NCI-H1048 (cell line): Measurements from ENCODE around the gene NR0B2.
"Not testable (repeated sequence)": the region's sequence is repeated elsewhere in the genome, so short reads cannot be mapped to it uniquely, and the experiment has no call there.

ENCODE experiments used
- DNase-seq: peaks from one replicate; lab custom pipeline; 2025; lab: John Stamatoyannopoulos, UW

NR0B2 gene, protein sequence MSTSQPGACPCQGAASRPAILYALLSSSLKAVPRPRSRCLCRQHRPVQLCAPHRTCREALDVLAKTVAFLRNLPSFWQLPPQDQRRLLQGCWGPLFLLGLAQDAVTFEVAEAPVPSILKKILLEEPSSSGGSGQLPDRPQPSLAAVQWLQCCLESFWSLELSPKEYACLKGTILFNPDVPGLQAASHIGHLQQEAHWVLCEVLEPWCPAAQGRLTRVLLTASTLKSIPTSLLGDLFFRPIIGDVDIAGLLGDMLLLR

DNA sequence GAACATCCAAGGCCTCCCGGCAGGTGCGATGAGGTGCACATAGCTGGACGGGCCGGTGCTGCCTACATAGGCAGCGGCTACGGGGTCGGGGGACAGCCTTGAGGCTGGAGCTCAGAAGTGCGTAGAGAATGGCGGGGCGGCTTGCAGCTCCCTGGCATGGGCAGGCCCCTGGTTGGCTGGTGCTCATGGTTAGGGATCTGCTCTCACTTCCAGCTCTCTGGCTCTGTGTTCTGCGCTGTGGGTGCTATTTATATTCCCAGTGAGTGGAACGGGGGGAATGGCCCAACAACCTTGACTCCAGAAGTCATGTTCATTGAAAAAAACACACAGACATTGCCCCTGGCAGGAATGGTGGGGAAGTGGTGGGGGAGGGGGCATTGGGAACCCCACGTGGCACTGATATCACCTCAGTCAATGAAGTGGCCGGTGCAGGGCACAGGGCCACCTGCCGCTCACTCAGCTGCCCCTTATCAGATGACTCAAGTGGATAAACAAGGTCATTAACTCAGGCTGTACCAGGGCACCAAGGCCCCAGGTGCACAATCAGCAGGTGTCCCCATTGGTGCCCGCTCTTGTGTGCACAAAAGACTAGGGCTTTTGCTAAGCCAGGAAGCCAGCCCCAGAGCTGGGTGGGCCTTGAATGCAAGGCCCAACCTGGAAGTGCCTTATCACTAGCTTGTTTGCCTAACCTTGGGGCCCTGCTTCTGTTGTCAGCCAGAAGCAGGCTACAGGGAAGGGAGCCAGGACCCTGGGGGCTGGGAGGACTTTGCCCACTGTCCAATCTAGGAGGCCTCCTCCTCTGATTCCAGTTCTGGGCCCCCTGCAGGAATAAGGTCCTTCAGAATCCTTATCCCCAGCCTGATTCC lies at the start of gene NR0B2:
NR0B2 (minus strand) TSS at position 222 of the 866 bp plus-strand sequence; CDS start at position 187, 35 bp downstream.
- DNase-seq: no peak

DNA sequence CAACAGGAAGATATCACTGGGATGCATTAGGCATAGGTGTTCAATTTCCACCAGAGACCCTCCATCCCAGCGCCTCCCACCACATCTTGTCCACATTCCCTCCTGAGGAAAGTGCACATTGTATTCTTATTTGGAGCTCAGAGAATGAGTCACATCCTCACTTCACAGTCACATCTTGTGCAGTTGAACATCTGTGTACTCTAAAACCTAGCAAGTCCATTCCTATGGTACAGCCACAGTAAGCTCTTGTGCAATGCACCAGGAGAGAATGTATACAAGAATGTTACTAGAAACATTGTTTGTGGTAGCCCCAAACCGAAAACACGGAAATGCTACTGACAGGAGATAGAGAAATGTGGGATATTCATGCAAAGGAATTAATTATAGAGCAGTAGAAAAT lies 48.1 kb upstream of the NR0B2 start:
- DNase-seq: no peak

DNA sequence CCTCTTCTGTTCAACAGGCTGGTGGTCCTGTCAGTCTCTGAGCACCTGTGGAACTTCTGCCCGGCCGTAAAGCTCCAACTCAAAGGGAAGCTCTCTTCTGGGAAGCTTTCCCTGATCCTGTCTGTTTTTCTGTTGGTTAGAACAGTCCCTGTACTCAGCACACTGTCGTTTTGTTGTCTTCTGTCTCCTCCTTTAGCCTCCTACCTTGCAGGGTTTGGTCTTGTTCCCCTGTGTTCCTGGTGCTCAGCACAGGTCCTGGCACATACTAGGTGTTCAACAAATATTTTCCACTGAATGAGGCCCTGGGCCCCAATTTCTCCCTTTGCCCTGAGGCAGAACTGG lies 46.8 kb upstream of the NR0B2 start:
- no peak for DNase-seq

DNA sequence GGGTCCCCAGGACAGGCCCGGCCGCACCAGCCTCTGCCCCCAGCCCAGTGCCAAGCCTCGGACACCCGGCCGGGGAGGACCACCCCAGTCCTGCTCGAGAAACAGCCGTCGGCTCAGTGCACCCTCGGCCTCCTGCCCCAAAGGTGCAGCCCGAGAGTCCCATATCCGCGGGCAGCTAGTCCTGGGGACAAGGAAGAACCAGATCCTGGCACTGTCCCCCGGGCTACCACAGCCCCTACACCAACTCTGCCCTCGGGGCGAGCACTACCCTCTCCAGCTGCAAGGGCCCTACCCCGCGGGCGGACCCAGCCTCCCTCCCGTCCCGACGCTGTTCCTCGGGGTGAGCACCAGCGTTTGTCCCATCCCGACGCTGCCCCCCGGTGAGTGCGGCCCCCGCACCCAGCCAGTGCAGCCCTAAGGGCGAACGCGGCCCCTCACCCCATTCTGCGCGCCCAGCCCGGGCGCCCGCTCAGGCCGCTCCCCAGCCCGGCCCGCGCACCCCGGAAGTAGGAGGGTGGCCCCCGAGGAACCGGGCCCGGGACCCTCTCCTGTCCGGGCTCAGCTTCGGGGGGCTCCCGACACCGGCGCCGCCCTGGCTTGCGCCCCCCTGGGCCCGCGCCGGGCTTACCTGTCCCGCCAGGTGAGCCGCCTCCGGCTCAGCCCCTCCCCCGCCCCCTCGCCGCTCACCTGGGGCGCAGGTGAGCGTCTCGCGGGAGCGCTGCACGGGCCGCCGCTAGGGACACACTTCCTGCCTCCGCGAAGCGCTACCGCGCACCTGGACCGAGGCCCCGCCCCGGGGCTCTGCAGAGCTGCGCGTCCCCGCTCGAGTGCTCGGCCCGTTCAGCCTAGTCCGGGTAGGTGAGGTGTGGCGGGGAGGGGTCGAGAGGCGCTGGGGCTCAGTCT lies 46.2 kb upstream of the NR0B2 start, which contains the start of gene KDF1:
KDF1 (minus strand) TSS at position 747 of the 903 bp plus-strand sequence. CDS start 8,088 bp downstream, outside the sequence.
- DNase-seq: peak; percentile 56

DNA sequence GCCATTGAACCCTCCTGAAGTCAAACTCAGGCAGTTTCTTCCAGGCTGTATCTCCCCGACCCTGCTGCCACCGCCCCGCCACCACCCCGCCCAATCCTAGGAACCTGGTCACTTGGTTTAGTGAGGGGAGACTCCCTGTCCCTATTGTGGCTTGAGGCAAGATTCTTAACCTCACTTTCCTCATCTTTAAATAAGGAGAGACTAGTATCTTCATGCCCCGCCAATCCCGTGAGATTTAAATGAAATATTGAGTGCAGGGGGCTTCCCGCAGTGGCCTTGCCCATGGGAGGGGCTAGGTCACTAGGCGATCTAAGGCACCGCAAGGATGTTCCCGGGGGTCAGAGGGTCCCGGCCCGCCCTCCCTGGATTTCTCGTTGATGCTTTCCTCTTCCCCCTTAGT lies 45.5 kb upstream of the NR0B2 start:
- DNase-seq: no peak

DNA sequence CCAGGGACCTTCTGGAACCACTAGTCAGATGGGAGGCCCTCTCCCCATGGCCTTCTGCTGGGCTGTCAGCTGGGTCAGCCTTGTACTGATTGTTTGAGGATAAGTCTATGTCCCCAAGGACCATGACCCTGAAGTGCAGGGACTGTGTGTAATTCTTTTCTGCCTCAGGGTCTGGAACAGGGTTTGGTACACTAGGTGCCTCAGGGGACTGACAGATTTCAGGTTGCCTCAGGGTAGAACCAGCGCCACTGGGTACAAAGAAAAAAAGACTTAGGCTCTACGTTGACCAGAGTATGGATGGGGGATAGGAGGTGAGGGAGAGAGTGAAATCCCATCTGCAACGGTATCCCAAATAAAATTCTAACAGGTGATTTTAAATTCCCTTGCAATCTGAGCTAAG lies 43.5 kb upstream of the NR0B2 start:
- DNase-seq: no peak

DNA sequence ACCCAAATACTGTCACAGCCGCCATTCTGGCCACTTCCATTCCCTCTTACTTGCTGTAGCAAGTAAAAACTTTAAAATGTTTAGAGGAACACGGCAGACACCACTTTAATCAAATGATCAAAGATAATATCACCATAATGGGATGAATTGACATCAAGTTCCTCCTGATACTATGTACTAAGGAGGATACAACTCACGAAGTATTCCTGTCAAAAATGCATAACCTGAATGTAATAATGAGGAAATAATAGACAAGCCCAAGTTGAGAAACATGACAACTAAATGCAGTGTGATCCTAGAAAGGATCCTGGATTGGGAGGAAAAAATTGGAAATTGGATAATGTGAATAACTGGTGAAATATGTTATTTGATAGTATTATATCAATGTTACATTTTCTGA lies 42.5 kb upstream of the NR0B2 start:
- no peak for DNase-seq

DNA sequence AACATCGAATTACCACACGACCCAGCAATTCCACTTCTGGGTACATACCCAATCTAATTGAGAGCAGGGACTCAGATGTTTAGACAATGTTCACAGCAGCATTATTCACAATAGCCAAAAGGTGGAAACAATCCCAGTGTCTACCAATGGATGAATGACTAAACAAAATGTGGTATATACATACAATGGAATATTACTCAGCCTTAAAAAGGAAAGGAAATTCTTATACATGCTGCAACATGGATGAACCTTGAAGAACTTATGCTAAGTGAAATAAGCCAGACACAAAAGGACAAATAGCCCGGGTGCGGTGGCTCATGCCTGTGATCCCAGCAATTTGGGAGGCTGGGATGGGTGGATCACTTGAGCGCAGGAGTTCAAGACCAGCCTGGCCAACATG lies 39.6 kb upstream of the NR0B2 start:
- no peak for DNase-seq

DNA sequence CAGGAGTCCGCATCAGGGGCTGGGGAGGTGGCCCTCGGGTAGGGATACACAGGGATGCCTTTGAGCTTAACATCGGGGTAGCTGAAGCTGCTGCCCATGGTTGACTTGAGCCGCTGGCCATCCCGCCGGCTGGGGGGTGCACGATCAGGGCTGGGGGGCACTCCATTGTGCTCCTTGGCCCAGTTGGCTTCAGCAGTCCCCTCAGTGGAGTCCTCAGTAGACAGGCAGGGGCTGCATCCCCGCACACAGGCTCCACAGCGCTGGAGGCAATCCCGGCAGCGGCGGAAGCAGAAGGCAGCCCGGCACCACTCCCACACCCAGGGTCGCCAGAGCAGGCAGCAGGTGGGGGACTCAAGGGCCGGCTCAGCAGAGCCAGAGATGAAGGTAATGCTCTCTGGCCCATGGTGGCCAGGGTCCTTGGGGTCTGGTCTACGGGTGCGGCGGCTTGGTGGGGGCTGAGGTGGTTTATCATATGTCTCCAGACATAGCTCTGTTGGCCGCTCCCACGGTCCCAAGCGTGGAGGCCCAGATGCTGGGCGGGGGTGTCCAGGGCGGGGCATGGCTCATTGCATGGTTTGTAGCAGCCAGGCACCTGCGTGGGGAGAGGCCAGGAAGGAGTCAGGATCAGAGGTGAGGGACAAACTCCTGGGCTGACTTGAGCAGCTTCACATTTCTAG lies 38.2 kb upstream of the NR0B2 start:
- no peak for DNase-seq

DNA sequence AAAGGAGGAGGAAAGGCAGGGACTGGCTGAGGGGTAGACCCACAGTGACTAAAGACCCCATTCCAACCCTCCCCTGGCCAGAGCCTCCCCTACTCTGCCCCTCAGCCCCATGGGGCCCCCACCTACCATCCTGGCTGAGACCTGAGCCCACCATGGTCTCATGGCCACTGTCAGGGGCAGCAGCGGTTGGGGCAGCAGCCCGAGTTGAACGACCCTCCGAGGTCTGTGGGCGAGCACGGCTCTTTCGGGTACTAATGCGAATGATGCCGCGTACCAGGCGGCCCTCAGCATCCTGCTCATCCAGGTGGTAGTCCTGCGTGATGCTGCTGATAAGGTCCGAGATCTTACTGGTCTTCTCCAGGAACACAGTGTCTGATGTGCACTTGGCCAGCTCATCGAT lies 37.4 kb upstream of the NR0B2 start:
- no peak for DNase-seq

DNA sequence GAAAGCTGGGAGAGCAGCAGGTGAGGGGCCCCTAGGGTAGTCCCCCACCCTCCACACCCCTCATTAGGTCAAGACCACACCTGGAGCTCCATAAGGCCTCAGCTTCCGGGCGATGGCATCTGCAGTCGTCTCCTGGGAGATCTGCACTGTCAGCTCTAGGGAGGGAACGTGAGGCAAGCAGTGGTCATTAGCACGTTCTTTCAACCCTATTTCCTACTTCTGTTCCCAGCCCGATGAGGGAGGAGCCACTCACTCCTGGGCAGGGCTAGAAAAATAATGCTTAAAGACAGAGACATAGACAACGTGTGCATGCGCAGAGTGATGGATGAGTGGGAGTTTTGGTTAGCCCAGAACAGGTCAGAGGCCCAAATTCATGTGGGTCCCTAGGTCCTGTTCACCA lies 36.8 kb upstream of the NR0B2 start:
- DNase-seq: no peak

DNA sequence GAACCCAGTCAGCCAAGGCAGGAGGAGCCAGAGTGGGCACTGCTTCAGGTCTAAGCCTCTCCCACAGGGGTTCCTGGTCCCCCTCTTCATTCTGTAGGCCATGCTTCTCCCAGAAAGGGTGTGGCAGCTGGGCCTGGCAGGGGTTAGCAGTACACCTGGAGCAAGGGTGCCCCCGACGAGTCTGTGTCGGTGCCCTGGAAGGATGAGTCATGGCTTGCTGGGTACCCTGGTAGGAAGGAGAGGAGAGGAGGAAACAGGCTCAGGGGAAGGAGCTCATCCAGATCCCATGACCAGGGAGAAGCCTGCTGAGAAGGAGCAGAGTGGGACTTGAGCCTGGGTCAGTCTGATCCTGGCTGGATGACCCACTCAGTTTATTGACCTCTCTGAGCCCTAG lies 36.1 kb upstream of the NR0B2 start:
- DNase-seq: no peak

DNA sequence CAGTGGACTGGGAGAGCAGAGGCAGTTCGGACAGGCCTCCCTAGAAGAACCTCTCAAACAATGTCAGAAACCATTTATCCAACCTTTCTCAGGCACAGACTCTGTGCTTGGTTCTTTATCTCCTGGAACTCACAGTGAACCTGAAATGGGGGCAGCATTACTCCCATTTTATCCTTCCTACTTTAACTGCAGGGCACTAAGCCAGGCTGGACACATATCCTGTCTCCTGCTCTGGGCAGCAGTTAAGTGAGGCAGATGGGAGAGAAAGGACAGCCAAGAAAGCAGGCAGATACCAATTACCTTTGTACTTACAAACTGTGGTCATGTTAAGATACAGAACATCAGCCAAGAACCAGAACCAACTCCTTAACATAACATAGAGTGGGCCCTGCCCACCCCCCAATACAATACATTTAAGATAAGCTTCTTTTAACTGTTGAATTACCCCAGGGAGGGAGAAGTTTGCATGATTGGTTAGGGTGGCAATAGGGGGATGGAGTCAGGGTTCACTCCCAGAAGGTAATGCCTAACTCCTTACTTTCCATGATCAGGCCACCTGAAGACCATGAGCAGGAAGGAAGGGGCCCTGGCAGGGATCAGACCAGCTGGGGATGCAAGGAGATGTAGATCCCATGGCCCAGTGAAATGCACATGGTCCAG lies 35.6 kb upstream of the NR0B2 start:
- no peak for DNase-seq

DNA sequence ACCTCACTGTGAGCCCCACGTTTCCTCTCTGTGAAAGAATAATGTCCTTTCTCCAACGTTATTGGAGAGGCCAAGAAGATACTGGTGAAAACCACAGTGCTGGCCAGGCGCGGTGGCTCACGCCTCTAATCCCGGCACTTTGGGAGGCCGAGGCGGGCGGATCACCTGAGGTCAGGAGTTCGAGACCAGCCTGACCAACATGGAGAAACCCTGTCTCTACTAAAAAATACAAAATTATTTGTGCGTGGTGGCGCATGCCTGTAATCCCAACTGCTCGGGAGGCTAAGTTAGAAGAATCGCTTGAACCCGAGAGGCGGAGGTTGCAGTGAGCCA lies 34.9 kb upstream of the NR0B2 start:
- not testable (repeated sequence) for DNase-seq

DNA sequence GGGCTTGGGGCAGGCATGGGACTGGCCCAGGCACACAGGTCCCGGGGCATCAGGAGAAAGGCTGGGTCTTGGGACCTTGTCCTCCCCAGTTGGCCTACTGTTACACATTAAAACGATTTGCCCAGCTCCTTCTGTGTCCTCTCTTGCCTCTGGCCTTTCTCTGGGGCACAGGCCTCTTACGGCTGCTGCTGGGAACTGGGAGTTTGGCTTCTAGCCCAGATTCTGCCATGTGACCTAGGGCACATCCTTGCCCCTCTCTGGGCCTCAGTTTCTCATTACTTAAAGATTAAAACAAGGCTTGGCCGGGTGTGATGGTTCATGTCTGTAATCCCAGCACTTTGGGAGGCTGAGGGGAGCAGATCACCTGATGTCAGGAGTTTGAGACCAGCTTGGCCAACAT lies 32.5 kb upstream of the NR0B2 start:
- DNase-seq: no peak

DNA sequence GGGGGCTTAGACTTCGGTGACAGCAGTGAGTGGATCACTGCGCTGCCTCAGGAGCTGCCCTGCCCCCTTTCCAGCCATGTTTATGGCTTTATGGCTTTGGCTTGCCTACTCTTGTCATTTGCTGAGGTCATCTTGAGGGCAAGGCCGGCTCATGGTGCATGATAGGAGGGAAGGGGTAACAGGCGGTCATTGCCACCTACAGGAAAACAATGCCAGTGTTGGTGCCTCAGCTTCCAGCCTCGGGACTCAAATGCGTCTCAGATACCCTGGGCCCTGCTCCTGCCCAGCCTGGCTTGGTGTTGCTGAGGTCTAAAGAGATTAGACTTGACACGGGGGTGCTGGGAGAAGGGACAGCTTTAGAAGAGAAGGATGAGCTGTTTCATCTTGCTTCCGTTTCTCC lies 32.0 kb upstream of the NR0B2 start:
- DNase-seq: no peak

DNA sequence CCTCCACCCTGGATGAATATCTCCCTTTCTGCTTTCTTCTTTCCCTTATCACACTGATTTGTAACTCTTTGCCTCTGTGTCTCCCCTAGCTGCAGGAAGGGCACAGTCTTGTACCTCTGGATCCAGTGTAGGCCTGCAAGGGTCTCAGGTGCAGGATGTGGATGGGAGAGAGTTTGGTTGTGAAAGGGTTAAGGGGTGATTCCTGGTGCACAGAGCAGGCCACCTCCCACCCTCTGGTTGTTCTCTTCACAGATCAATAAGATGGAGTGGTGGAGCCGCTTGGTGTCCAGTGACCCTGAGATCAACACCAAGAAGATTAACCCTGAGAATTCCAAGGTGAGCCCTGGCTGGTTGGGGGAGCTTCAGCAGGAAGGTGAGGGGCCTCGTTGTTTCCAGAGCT lies 31.4 kb upstream of the NR0B2 start:
- no peak for DNase-seq

DNA sequence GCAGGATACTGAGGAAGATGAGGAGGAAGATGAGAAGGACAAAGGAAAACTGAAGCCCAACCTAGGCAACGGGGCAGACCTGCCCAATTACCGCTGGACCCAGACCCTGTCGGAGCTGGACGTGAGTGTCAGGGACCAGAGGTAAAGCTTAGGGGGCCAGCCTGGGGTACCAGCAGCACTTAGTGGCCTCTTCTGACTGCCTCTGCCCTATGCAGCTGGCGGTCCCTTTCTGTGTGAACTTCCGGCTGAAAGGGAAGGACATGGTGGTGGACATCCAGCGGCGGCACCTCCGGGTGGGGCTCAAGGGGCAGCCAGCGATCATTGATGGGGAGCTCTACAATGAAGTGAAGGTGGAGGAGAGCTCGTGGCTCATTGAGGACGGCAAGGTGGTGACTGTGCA lies 28.9 kb upstream of the NR0B2 start:
- DNase-seq: no peak

DNA sequence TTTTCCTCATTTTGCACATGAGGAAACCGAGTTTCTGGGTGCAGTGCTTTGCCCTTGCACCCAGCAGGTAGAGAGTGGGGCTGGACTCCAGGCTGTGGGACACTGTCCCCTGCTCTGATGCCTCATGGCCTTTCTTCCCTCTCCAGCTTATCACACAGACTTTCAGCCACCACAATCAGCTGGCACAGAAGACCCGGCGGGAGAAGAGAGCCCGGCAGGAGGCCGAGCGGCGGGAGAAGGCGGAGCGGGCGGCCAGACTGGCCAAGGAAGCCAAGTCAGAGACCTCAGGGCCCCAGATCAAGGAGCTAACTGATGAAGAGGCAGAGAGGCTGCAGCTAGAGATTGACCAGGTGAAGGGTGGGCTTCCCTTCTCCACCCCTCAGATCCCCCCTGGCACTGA lies 27.5 kb upstream of the NR0B2 start:
- no peak for DNase-seq

DNA sequence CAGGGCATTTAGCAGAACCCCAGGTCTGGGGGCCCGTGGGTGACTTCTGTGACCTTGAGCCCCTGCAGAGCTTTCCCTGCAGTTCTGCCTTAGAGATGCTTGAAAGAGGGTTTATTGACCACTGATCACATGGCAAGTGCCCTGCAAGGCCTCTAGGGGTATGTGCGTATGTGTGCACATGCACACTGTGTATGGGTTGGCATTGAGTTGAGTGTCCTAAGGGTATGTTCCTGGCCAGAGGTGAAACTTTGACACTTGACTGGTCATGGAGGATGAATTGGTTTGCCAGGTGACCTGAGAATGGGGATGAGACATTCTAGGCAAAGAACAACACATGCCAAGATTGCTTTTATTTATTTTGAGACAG lies 24.9 kb upstream of the NR0B2 start:
- DNase-seq: no peak

DNA sequence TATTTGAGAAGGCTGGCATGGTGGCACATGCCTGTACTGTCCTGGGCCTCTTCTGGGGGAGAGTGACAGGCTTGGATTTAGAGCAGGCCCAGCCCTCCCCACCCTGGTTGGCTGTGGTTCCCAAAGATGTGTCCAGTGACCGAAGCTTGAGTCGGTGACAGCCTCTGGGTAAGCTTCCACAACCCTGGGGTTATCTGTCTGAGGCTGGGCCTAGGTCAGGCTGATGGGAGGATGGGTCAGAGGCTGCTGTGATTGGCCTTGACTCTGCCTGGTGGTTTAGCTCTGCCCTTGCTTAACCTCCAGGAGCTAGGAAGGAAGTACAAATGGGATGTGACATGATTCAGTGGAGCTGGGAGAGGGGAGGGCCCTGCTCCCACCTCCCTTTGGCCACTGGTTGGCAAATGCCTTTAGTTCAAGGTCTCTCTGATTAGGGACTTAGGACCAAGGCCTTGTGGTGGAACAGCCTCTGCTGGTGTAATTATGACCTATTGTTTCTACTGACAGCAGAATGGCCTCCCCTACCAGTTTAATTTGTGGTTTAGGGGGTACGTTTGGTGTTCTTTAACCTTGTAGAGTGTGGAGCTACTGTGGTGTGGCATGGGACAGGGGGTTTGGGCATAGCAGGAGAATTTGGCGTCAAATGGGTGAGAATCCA lies 24.4 kb upstream of the NR0B2 start:
- DNase-seq: no peak
